NCI-H2081 treated with DMSO at 0.1 percent for 48 hours (cell line): Measurements from ENCODE around the gene NOL4L.
"Not testable (repeated sequence)": the region's sequence is repeated elsewhere in the genome, so short reads cannot be mapped to it uniquely, and the experiment has no call there.

Experiments used
- DNase-seq: peaks from one replicate; lab custom pipeline; 2025; lab: John Stamatoyannopoulos, UW

NOL4L gene

GRCh38 chr20:32470025-32470861 lies 114.9 kb downstream of the NOL4L start:
- DNase-seq = no peak

- DNase-seq = no peak
Observed at GRCh38 chr20:32468860-32469259, 116.3 kb downstream of the NOL4L start.

GRCh38 chr20:32468313-32468640 lies 116.9 kb downstream of the NOL4L start:
- no peak for DNase-seq

GRCh38 chr20:32467506-32468312 lies 117.4 kb downstream of the NOL4L start:
- DNase-seq = no peak

GRCh38 chr20:32466739-32467505 lies 118.2 kb downstream of the NOL4L start:
- no peak for DNase-seq

- DNase-seq = not testable (repeated sequence)
Observed at GRCh38 chr20:32465901-32466675, 119.0 kb downstream of the NOL4L start.

- DNase-seq = no peak
Observed at GRCh38 chr20:32465092-32465900, 119.8 kb downstream of the NOL4L start.

- no peak for DNase-seq
Observed at GRCh38 chr20:32464401-32465091, 120.6 kb downstream of the NOL4L start.

- DNase-seq = no peak
Observed at GRCh38 chr20:32463642-32464400, 121.3 kb downstream of the NOL4L start.

- DNase-seq = no peak
Observed at GRCh38 chr20:32462900-32463641, 122.1 kb downstream of the NOL4L start.

GRCh38 chr20:32461836-32462600 lies 123.1 kb downstream of the NOL4L start:
- no peak for DNase-seq

- no peak for DNase-seq
Observed at GRCh38 chr20:32460683-32461320, 124.3 kb downstream of the NOL4L start.

- no peak for DNase-seq
Observed at GRCh38 chr20:32460231-32460630, 124.9 kb downstream of the NOL4L start.

GRCh38 chr20:32458837-32459220 lies 126.3 kb downstream of the NOL4L start:
- DNase-seq = no peak

GRCh38 chr20:32458061-32458836 lies 126.9 kb downstream of the NOL4L start:
- DNase-seq = no peak

- DNase-seq = no peak
Observed at GRCh38 chr20:32457479-32457986, 127.6 kb downstream of the NOL4L start.
